Dendritic cell treated with granulocyte-macrophage colony-stimulating factor and Interleukin-4, amounts not matched to agents 40 ng/mL and 50 ng/mL, for 4 days (primary cell): Measurements from ENCODE around the gene GRM1.

Experiments
- H3K27ac Mint-ChIP-seq: one replicate; pipeline ENCODE4 v1.8.0; 2022; ENCODE audit warnings: mild to moderate bottlenecking, mixed read lengths
- H3K27me3 Mint-ChIP-seq: one replicate; pipeline ENCODE4 v1.8.0; 2022; ENCODE audit warnings: mild to moderate bottlenecking, mixed read lengths
- H3K36me3 Mint-ChIP-seq: one replicate; pipeline ENCODE4 v1.8.0; 2022; ENCODE audit warnings: low read depth, mixed read lengths
- H3K4me1 Mint-ChIP-seq: one replicate; pipeline ENCODE4 v1.8.0; 2022; ENCODE audit warnings: low read depth, mixed read lengths
- H3K4me3 Mint-ChIP-seq: one replicate; pipeline ENCODE4 v1.8.0; 2022; ENCODE audit warnings: mild to moderate bottlenecking, moderate library complexity, mixed read lengths
- H3K9me3 Mint-ChIP-seq: one replicate; pipeline ENCODE4 v1.8.0; 2022; ENCODE audit warnings: mixed read lengths
- intact Hi-C: fragments of 100-400 bp; cut with micrococcal nuclease; formaldehyde crosslinking; loops from one replicate; pipeline ENCODE4 v1.15.0; 2022

GRM1 gene

GRCh38 chr6:146189131-146189530 is 160.3 kb downstream of the GRM1 start:
- no peaks in the 10 kb centered on the region for H3K27me3 Mint-ChIP-seq
- H3K4me3 Mint-ChIP-seq = no peak overlapping the region
- H3K4me1 Mint-ChIP-seq = no peaks in the 10 kb centered on the region
- no peaks in the 10 kb centered on the region for H3K36me3 Mint-ChIP-seq
- H3K27ac Mint-ChIP-seq = no peak overlapping the region
- no peaks in the 10 kb centered on the region for H3K9me3 Mint-ChIP-seq
- intact Hi-C loops = no loop called here

GRCh38 chr6:146190581-146190980 is 161.7 kb downstream of the GRM1 start:
- Mint-ChIP-seq H3K9me3 (no peaks in the 10 kb centered on the region), H3K27me3 (no peaks in the 10 kb centered on the region), H3K27ac (no peak overlapping the region), H3K36me3 (no peaks in the 10 kb centered on the region), H3K4me1 (no peaks in the 10 kb centered on the region), H3K4me3 (no peak overlapping the region)
- intact Hi-C loops = no loop called here

GRCh38 chr6:146191166-146191565 is 162.3 kb downstream of the GRM1 start:
- Mint-ChIP-seq H3K4me3 (no peak overlapping the region), H3K9me3 (no peaks in the 10 kb centered on the region), H3K27me3 (no peaks in the 10 kb centered on the region), H3K36me3 (no peaks in the 10 kb centered on the region), H3K27ac (no peak overlapping the region), H3K4me1 (no peaks in the 10 kb centered on the region)
- intact Hi-C loops = no loop called here

DNA sequence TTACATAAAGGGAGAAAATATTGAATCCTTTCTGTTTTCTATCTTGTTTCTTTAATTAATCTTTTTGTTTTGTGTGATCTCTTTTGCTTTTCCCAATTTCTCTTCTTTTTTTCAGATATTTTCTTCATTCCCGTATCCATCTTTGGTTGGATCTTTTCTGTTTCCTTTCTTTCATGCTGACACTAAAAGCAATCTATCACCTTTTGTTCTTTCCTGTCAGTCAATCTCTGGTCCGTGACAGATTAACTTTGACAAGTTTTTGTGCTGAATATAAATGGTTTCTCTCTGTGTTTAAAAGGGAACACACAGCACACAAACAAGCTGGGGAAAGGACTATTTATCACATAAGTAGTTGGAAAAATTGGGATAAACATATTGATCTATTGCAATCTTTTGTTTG is 162.8 kb downstream of the GRM1 start:
- intact Hi-C loops = no loop called here
- Mint-ChIP-seq H3K9me3 (no peaks in the 10 kb centered on the region), H3K36me3 (no peaks in the 10 kb centered on the region), H3K27me3 (no peaks in the 10 kb centered on the region), H3K4me1 (no peaks in the 10 kb centered on the region), H3K27ac (no peak overlapping the region), H3K4me3 (no peak overlapping the region)

- Mint-ChIP-seq H3K36me3 (no peaks in the 10 kb centered on the region), H3K27me3 (no peaks in the 10 kb centered on the region), H3K4me3 (no peak overlapping the region), H3K9me3 (no peaks in the 10 kb centered on the region), H3K4me1 (no peaks in the 10 kb centered on the region), H3K27ac (no peak overlapping the region)
- intact Hi-C loops = no loop called here
These were observed 165.6 kb downstream of the GRM1 start for GRCh38 chr6:146194434-146194833.

DNA sequence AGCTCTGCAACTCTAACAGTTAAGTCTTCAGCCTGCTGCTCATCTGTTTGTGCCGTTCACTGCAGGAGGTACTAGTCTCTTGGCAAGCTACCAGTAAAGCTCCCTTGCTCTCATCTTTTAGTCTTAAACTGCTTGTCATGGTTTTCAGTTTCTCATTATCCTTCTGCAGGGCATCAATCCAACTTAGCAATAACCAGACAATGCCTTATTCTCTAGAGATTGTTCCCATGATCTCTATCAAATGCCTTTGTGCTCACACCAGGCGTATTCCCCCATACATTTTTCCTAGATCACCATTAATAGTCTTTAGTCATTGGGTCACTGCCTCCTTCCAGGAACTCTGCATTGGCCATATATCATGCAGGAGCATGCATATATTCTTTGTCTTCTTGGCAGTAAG is 171.3 kb downstream of the GRM1 start:
- Mint-ChIP-seq H3K27ac (no peak overlapping the region), H3K4me1 (no peaks in the 10 kb centered on the region), H3K36me3 (no peaks in the 10 kb centered on the region), H3K9me3 (no peaks in the 10 kb centered on the region), H3K27me3 (no peaks in the 10 kb centered on the region), H3K4me3 (no peak overlapping the region)
- intact Hi-C loops = no loop called here

GRCh38 chr6:146202570-146202969 is 173.7 kb downstream of the GRM1 start:
- Mint-ChIP-seq H3K36me3 (no peaks in the 10 kb centered on the region), H3K4me1 (no peaks in the 10 kb centered on the region), H3K27me3 (no peaks in the 10 kb centered on the region), H3K27ac (no peak overlapping the region), H3K4me3 (no peak overlapping the region), H3K9me3 (no peaks in the 10 kb centered on the region)
- intact Hi-C loops = no loop called here

GRCh38 chr6:146209942-146210341 is 181.1 kb downstream of the GRM1 start:
- H3K36me3 Mint-ChIP-seq = no peaks in the 10 kb centered on the region
- intact Hi-C loops = no loop called here
- no peaks in the 10 kb centered on the region for H3K27me3 Mint-ChIP-seq
- H3K9me3 Mint-ChIP-seq = no peaks in the 10 kb centered on the region
- no peak overlapping the region for H3K27ac Mint-ChIP-seq
- H3K4me3 Mint-ChIP-seq = no peak overlapping the region
- peaks cover 5% of the 10 kb centered on the region for H3K4me1 Mint-ChIP-seq

- Mint-ChIP-seq H3K36me3 (no peaks in the 10 kb centered on the region), H3K9me3 (no peaks in the 10 kb centered on the region), H3K27me3 (no peaks in the 10 kb centered on the region), H3K4me1 (peaks cover 5% of the 10 kb centered on the region), H3K4me3 (no peak overlapping the region), H3K27ac (no peak overlapping the region)
- intact Hi-C loops = no loop called here
These were observed 181.7 kb downstream of the GRM1 start for GRCh38 chr6:146210406-146211083.

- no peak overlapping the region for H3K4me3 Mint-ChIP-seq
- no peaks in the 10 kb centered on the region for H3K9me3 Mint-ChIP-seq
- no peaks in the 10 kb centered on the region for H3K36me3 Mint-ChIP-seq
- intact Hi-C loops = no loop called here
- no peak overlapping the region for H3K27ac Mint-ChIP-seq
- no peaks in the 10 kb centered on the region for H3K27me3 Mint-ChIP-seq
- H3K4me1 Mint-ChIP-seq = peaks cover 5% of the 10 kb centered on the region
These were observed 182.8 kb downstream of the GRM1 start for GRCh38 chr6:146211646-146212045.

DNA sequence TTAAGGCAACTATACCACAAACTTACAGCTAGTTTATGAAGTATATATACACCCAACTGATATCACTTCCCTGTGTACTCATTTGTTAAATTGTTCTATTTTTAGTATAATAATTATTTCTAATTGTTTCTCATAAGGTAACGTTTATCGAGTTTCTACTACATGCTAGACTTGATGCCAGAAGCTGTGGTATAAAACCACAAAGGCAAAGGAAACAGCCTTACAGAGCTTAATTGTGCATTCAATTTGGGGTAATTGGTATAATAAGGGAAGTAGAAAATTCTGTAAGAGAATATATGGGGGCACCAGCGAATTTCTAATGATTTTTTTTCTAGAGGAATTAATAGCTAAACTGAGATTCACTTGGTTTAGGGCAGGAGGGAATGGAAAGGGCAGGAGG is 183.9 kb downstream of the GRM1 start:
- no peak overlapping the region for H3K4me3 Mint-ChIP-seq

GRCh38 chr6:146219101-146219500 is 190.2 kb downstream of the GRM1 start:
- no peaks in the 10 kb centered on the region for H3K27me3 Mint-ChIP-seq
- no peaks in the 10 kb centered on the region for H3K9me3 Mint-ChIP-seq
- H3K36me3 Mint-ChIP-seq = no peaks in the 10 kb centered on the region
- intact Hi-C loops = no loop called here
- no peak overlapping the region for H3K4me3 Mint-ChIP-seq
- no peaks in the 10 kb centered on the region for H3K4me1 Mint-ChIP-seq
- H3K27ac Mint-ChIP-seq = no peak overlapping the region

More for the DNA sequence above, 183.9 kb downstream of the GRM1 start:
- H3K36me3 Mint-ChIP-seq = no peaks in the 10 kb centered on the region
- H3K27me3 Mint-ChIP-seq = no peaks in the 10 kb centered on the region
- peaks cover 5% of the 10 kb centered on the region for H3K4me1 Mint-ChIP-seq
- no peak overlapping the region for H3K27ac Mint-ChIP-seq
- intact Hi-C loops = no loop called here
- no peaks in the 10 kb centered on the region for H3K9me3 Mint-ChIP-seq

- Mint-ChIP-seq H3K27ac (no peak overlapping the region), H3K9me3 (no peaks in the 10 kb centered on the region), H3K4me1 (peaks cover 5% of the 10 kb centered on the region), H3K27me3 (no peaks in the 10 kb centered on the region), H3K36me3 (no peaks in the 10 kb centered on the region), H3K4me3 (no peak overlapping the region)
- intact Hi-C loops = no loop called here
These were observed 195.6 kb downstream of the GRM1 start for GRCh38 chr6:146224449-146224848.

DNA sequence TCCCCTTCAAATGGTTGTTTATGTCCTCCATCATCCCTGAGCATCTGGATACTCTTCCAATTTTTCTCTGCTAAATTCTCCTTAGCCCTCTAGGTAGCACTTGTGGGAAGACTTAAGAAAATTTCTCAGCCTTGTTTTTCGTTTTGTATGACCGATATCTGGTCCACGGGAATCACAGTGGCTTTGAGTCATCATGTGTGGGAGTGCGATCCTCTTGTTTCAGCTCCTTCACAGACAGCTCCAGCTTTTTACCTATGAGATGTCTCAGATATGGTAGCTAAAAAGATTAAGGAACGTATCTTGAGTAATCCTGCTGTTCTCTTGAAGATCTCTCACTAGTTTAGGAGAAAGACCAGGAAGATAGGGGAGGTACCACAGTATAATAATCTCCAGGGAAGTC is 196.1 kb downstream of the GRM1 start:
- Mint-ChIP-seq H3K27me3 (no peaks in the 10 kb centered on the region), H3K36me3 (no peaks in the 10 kb centered on the region), H3K9me3 (no peaks in the 10 kb centered on the region), H3K4me3 (no peak overlapping the region), H3K4me1 (peaks cover 5% of the 10 kb centered on the region), H3K27ac (no peak overlapping the region)
- intact Hi-C loops = no loop called here

- peaks cover 12% of the 10 kb centered on the region for H3K9me3 Mint-ChIP-seq
- H3K4me3 Mint-ChIP-seq = no peak overlapping the region
- no peaks in the 10 kb centered on the region for H3K36me3 Mint-ChIP-seq
- intact Hi-C loops = no loop called here
- no peaks in the 10 kb centered on the region for H3K27me3 Mint-ChIP-seq
- no peaks in the 10 kb centered on the region for H3K4me1 Mint-ChIP-seq
- no peak overlapping the region for H3K27ac Mint-ChIP-seq
These were observed 211.5 kb downstream of the GRM1 start for GRCh38 chr6:146240322-146240721.
